Small intestine (tissue), 16 donors: Measurements from ENCODE around the gene NFE2L1. TPM values are rescaled to one million over a fixed set of nuclear protein-coding genes. Genes with fewer than 3 reads are reported as not detected.
A peak's percentile ranks its signal among the peaks of the same experiment; 100 is the strongest.
"Not testable (repeated sequence)": the region's sequence is repeated elsewhere in the genome, so short reads cannot be mapped to it uniquely, and the experiment has no call there.

Source experiments
- DNase-seq, 2 donors: peaks; one replicate each; pipeline versions ENCODE4 v3.0.0 to v3.0.0-alpha.2; 2013
- FAIRE-seq: peaks from 2 replicates; lab custom pipeline; 2012; peaks lifted over from hg19 to GRCh38; lab: Jason Lieb, UNC
- H3K27ac ChIP-seq, 3 donors: one replicate each; pipeline ENCODE4 v1.5.1; 2013; ENCODE audit warnings: low read length in 2 of 3, mild to moderate bottlenecking in 2 of 3, control low read depth in 1 of 3, inconsistent platforms in 1 of 3, low read depth in 1 of 3, moderate library complexity in 1 of 3
- H3K27me3 ChIP-seq, 3 donors: one replicate each; pipeline ENCODE4 v1.6.1; 2013; ENCODE audit warnings: low read length in 3 of 3, inconsistent platforms in 1 of 3; ENCODE audit not compliant: control insufficient read depth in 3 of 3, insufficient read depth in 3 of 3
- H3K36me3 ChIP-seq, 3 donors: one replicate each; pipeline ENCODE4 v1.6.1; 2013; ENCODE audit warnings: low read length in 3 of 3, inconsistent platforms in 1 of 3, low read depth in 1 of 3, mild to moderate bottlenecking in 1 of 3, moderate library complexity in 1 of 3; ENCODE audit not compliant: control insufficient read depth in 3 of 3, insufficient read depth in 2 of 3
- H3K4me1 ChIP-seq, 3 donors: one replicate each; pipeline ENCODE4 v1.6.1; 2013; ENCODE audit warnings: low read length in 2 of 3, inconsistent platforms in 1 of 3, low read depth in 1 of 3, mild to moderate bottlenecking in 1 of 3, moderate library complexity in 1 of 3; ENCODE audit not compliant: control insufficient read depth in 3 of 3, insufficient read depth in 2 of 3
- H3K4me3 ChIP-seq, 3 donors: one replicate each; pipeline ENCODE4 v1.5.1; 2013; ENCODE audit warnings: low read length in 3 of 3, control low read depth in 1 of 3, inconsistent platforms in 1 of 3, low read depth in 1 of 3, mild to moderate bottlenecking in 1 of 3, moderate library complexity in 1 of 3
- H3K9me3 ChIP-seq, 2 donors: one replicate each; pipeline ENCODE4 v1.6.1; 2013; ENCODE audit warnings: low read depth in 1 of 2, low read length in 1 of 2; ENCODE audit not compliant: control insufficient read depth in 2 of 2, insufficient read depth in 1 of 2
- WGBS, 3 donors: extraction: QIAGEN DNeasy Blood & Tissue Kit; methylation state at CpG; one replicate each; pipeline ENCODE4 v1.1.7; 2013; 5-methylcytosine and 5-hydroxymethylcytosine counted together
- long read RNA-seq, 10 donors: transcript quantifications; one replicate each; lab custom pipeline, GENCODE V29; 2026
- polyA plus RNA-seq, 4 donors: library from polyadenylated mRNA; stranded (reverse) in 3 of 4; unstranded in 1 of 4; fragments of 200-250 nt in 3 of 4; fragments of 120-200 nt in 1 of 4; gene quantifications; one replicate each; pipeline versions ENCODE4 v1.2.1 to v1.2.3, GENCODE V29; 2013
- donor health status: healthy with polysubstance abuse.
- donor health status: control.
- donor health status: control.
- donor health status: Bipolar disorder and iron deficiency.
- donor health status: healthy.

The NFE2L1 gene
- 100 to 1,000 TPM in 1 of 4 donors, 10 to 100 TPM in 3; 52.1 to 110 (median 74.6) TPM for polyA plus RNA-seq
- long read RNA-seq, donor 1 = 0 reads
- long read RNA-seq, donor 2, full-length matches to known transcripts = 8 of 13 reads
- long read RNA-seq, donor 2, partial matches to known transcripts = 5 of 13 reads
- long read RNA-seq, donor 2, other reads (novel, unspliced or antisense) = 0 of 13 reads
- long read RNA-seq, donor 3, full-length matches to known transcripts = 9 of 45 reads
- long read RNA-seq, donor 3, partial matches to known transcripts = 36 of 45 reads
- long read RNA-seq, donor 3, other reads (novel, unspliced or antisense) = 0 of 45 reads
- long read RNA-seq, donor 4 = 0 reads
- long read RNA-seq, donor 5, partial matches to known transcripts = 16 of 16 reads
- long read RNA-seq, donor 5, other reads (novel, unspliced or antisense) = 0 of 16 reads
- long read RNA-seq, donor 6, full-length matches to known transcripts = 5 of 29 reads
- long read RNA-seq, donor 6, partial matches to known transcripts = 24 of 29 reads
- long read RNA-seq, donor 6, other reads (novel, unspliced or antisense) = 0 of 29 reads
- long read RNA-seq, donor 7, full-length matches to known transcripts = 28 of 225 reads
- long read RNA-seq, donor 7, partial matches to known transcripts = 182 of 225 reads
- long read RNA-seq, donor 7, other reads (novel, unspliced or antisense) = 15 of 225 reads
- long read RNA-seq, donor 8, full-length matches to known transcripts = 1 of 8 reads
- long read RNA-seq, donor 8, partial matches to known transcripts = 7 of 8 reads
- long read RNA-seq, donor 8, other reads (novel, unspliced or antisense) = 0 of 8 reads
- long read RNA-seq, donor 9, partial matches to known transcripts = 6 of 6 reads
- long read RNA-seq, donor 9, other reads (novel, unspliced or antisense) = 0 of 6 reads
- long read RNA-seq, donor 10, full-length matches to known transcripts = 15 of 63 reads
- long read RNA-seq, donor 10, partial matches to known transcripts = 48 of 63 reads
- long read RNA-seq, donor 10, other reads (novel, unspliced or antisense) = 0 of 63 reads

GRCh38 chr17:48047741-48048383, at the start of gene NFE2L1:
Gene NFE2L1, plus strand, starts transcription at chr17:48048359. Its CDS starts 2,760 bp downstream, at chr17:48051119.
- peaks cover 7 to 40% (median 22%) of the 10 kb centered on the region in 3 donors for H3K4me1 ChIP-seq
- FAIRE-seq = no peak

GRCh38 chr17:47999582-47999981, 48.6 kb upstream of the NFE2L1 start:
- DNase-seq (peak in 1 of 2 donors; percentile 17), FAIRE-seq (no peak)
- 25 to 42% (median 29%) methylated on average over 4 of the region's 4 CpGs for WGBS, 3 donors

More at GRCh38 chr17:48047741-48048383, at the start of gene NFE2L1:
- Histone ChIP-seq H3K9me3 (no peaks in the 10 kb centered on the region), H3K36me3 (peaks cover 0 to 26% (median 2%) of the 10 kb centered on the region in 3 donors), H3K4me3 (peak within 1 kb of the TSS; percentile 78 to 88 (median 84)), H3K27ac (peak within 1 kb of the TSS; percentile 94 to 97 (median 95)), H3K27me3 (no peaks in the 10 kb centered on the region)
- whole genome bisulfite sequencing, 3 donors = 0 to 1% (median 0%) methylated on average over 46 to 47 of the region's 47 CpGs
- DNase-seq = peak; percentile 99 to 100

DNA sequence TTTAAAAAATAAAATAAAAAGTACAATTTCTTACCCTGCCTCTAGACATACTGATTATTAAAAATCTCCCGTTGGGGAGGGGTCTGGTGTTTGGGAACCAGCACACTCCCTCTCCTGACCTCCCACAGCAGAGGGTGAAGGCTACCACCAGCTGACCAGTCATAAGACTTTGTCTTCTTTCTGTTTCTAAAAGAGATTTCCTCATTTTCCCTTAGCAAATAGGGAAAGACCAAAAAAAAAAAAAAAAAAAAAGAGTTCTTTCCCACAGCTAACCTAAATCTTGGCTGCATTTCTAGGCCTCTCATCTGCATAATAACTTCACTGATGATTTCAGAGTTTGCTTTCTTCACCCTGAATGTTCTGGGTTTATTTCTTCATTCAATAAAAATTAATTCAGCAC, 47.0 kb upstream of the NFE2L1 start:
- WGBS, 3 donors = 77 to 85% (median 83%) methylated on average over 1 of the region's 1 CpG
- FAIRE-seq = no peak
- no peak overlapping the region for H3K27ac ChIP-seq

More at GRCh38 chr17:47999582-47999981, 48.6 kb upstream of the NFE2L1 start:
- Histone ChIP-seq H3K9me3 (no peaks in the 10 kb centered on the region), H3K4me3 (no peak overlapping the region), H3K27ac (no peak overlapping the region), H3K4me1 (peaks cover 0 to 10% (median 0%) of the 10 kb centered on the region in 3 donors), H3K36me3 (no peaks in the 10 kb centered on the region), H3K27me3 (peaks cover 0 to 7% (median 0%) of the 10 kb centered on the region in 3 donors)

DNA sequence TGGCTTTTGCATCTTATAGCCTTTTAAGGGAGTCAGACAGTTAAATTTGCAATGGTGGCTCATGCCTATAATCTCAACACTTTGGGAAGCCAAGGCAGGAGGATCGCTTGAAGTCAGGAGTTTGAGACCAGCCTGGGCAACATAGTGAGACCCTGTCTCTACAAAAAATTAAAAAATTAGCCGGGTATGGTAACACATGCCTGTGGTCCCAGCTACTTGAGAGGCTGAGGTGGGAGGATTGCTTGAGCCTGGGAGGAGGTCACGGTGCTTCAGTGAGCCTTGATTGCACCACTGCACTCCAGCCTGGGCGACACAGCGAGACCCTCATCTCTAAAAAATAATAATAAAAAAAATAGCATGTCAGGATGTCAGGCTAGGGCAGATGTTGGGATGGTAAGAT, 46.5 kb upstream of the NFE2L1 start:
- H3K4me1 ChIP-seq = peaks cover 0 to 10% (median 0%) of the 10 kb centered on the region in 3 donors
- H3K27me3 ChIP-seq, H3K36me3 ChIP-seq, H3K4me3 ChIP-seq, DNase-seq, H3K27ac ChIP-seq, H3K9me3 ChIP-seq, FAIRE-seq: not testable (repeated sequence)
- WGBS, 3 donors = 93 to 97% (median 95%) methylated on average over 5 of the region's 5 CpGs

More for the DNA sequence above, 47.0 kb upstream of the NFE2L1 start:
- peaks cover 0 to 10% (median 0%) of the 10 kb centered on the region in 3 donors for H3K4me1 ChIP-seq
- peaks cover 0 to 6% (median 0%) of the 10 kb centered on the region in 3 donors for H3K27me3 ChIP-seq
- no peak overlapping the region for H3K4me3 ChIP-seq
- no peaks in the 10 kb centered on the region for H3K36me3 ChIP-seq
- H3K9me3 ChIP-seq = no peaks in the 10 kb centered on the region
- no peak for DNase-seq

- Histone ChIP-seq H3K36me3 (no peaks in the 10 kb centered on the region), H3K9me3 (no peaks in the 10 kb centered on the region), H3K4me3 (no peak overlapping the region), H3K27ac (peak overlapping the region in 2 of 3 donors; percentile 43 to 50), H3K4me1 (peaks cover 0 to 10% (median 0%) of the 10 kb centered on the region in 3 donors), H3K27me3 (peaks cover 0 to 6% (median 0%) of the 10 kb centered on the region in 3 donors)
- WGBS, 3 donors = 37 to 58% (median 56%) methylated on average over 4 of the region's 4 CpGs
- DNase-seq (no peak), FAIRE-seq (no peak)
These were observed 45.8 kb upstream of the NFE2L1 start for GRCh38 chr17:48002266-48002915.

GRCh38 chr17:48002916-48003416, 45.2 kb upstream of the NFE2L1 start:
- H3K27ac ChIP-seq = peak overlapping the region in 2 of 3 donors; percentile 50 to 63
- DNase-seq (no peak), FAIRE-seq (no peak)
- H3K4me1 ChIP-seq = peaks cover 0 to 10% (median 0%) of the 10 kb centered on the region in 3 donors
- H3K4me3 ChIP-seq = no peak overlapping the region
- WGBS, 3 donors = 69 to 79% (median 72%) methylated on average over 7 of the region's 7 CpGs
- no peaks in the 10 kb centered on the region for H3K9me3 ChIP-seq
- peaks cover 0 to 6% (median 0%) of the 10 kb centered on the region in 3 donors for H3K27me3 ChIP-seq
- H3K36me3 ChIP-seq = no peaks in the 10 kb centered on the region

GRCh38 chr17:48003417-48004151, 44.6 kb upstream of the NFE2L1 start:
- H3K4me3 ChIP-seq = no peak overlapping the region
- 74 to 92% (median 86%) methylated on average over 12 to 17 of the region's 17 CpGs for WGBS, 3 donors
- peaks cover 0 to 6% (median 0%) of the 10 kb centered on the region in 3 donors for H3K27me3 ChIP-seq
- peaks cover 0 to 10% (median 0%) of the 10 kb centered on the region in 3 donors for H3K4me1 ChIP-seq
- peak overlapping the region in 2 of 3 donors; percentile 50 to 63 for H3K27ac ChIP-seq
- no peaks in the 10 kb centered on the region for H3K9me3 ChIP-seq
- FAIRE-seq (no peak), DNase-seq (no peak)
- no peaks in the 10 kb centered on the region for H3K36me3 ChIP-seq
